A673 (cell line): ENCODE results near the gene KCTD7. TPM values are rescaled to one million over a fixed set of nuclear protein-coding genes. Genes with fewer than 3 reads are reported as not detected.

Experiments
- BruUV-seq: library from RNA; stranded (reverse); fragments of 400-500 nt; replicated peaks from 2 replicates; lab custom pipeline; 2021; lab: Mats Ljungman, UMichigan
- CTCF ChIA-PET: fragments of 300-600 bp; sonication (Branson Sonifier 250); formaldehyde crosslinking; loops from one replicate; lab custom pipeline; 2022; ENCODE audit warnings: antibody characterized with exemption; lab: Charles Lee
- POLR2A ChIA-PET: fragments of 300-600 bp; sonication (Branson Sonifier 250); formaldehyde crosslinking; loops from one replicate; lab custom pipeline; 2022; ENCODE audit warnings: antibody characterized with exemption; ENCODE audit not compliant: low non-redundant PET; lab: Charles Lee
- DNase-seq: peaks from one replicate; pipeline ENCODE4 v3.0.0-alpha.2; 2015; ENCODE audit warnings: low spot score
- H3K27ac ChIP-seq: fragments of 200-600 bp; sonication (generic); 2 replicates; pipeline ENCODE4 v1.5.1; 2016; ENCODE audit warnings: mixed run types, low read depth, mild to moderate bottlenecking, mixed read lengths, antibody characterized with exemption, low read length; ENCODE audit not compliant: poor library complexity, severe bottlenecking
- H3K27me3 ChIP-seq: fragments of 200-600 bp; sonication (generic); replicated peaks from 2 replicates; pipeline ENCODE4 v1.6.1; 2017; ENCODE audit warnings: mixed run types, low read depth, mild to moderate bottlenecking, mixed read lengths, antibody characterized with exemption, low read length; ENCODE audit not compliant: insufficient read depth, poor library complexity
- H3K36me3 ChIP-seq: fragments of 200-600 bp; sonication (generic); 2 replicates; pipeline ENCODE4 v1.6.1; 2016; ENCODE audit warnings: mixed run types, mild to moderate bottlenecking, mixed read lengths, antibody characterized with exemption, low read length; ENCODE audit not compliant: insufficient read depth, poor library complexity, severe bottlenecking
- H3K4me1 ChIP-seq: fragments of 200-600 bp; sonication (generic); 2 replicates; pipeline ENCODE4 v1.6.1; 2017; ENCODE audit warnings: mixed run types, mild to moderate bottlenecking, mixed read lengths, antibody characterized with exemption, low read length; ENCODE audit not compliant: insufficient read depth, poor library complexity, severe bottlenecking
- H3K4me3 ChIP-seq: fragments of 200-600 bp; sonication (generic); 2 replicates; pipeline ENCODE4 v1.5.1; 2016; ENCODE audit warnings: low read depth, mixed run types, mild to moderate bottlenecking, mixed read lengths, low read length; ENCODE audit not compliant: poor library complexity, severe bottlenecking
- H3K9me3 ChIP-seq: fragments of 200-600 bp; sonication (generic); 2 replicates; pipeline ENCODE4 v1.6.1; 2016; ENCODE audit warnings: mixed run types, low read depth, mild to moderate bottlenecking, mixed read lengths, antibody characterized with exemption, low read length; ENCODE audit not compliant: poor library complexity, severe bottlenecking
- EZH2 ChIP-seq: fragments of 200-600 bp; sonication (generic); IDR thresholded peaks from 2 replicates; pipeline ENCODE4 v1.6.1; 2017; ENCODE audit warnings: borderline replicate concordance, low read depth, mild to moderate bottlenecking, mixed read lengths, antibody characterized with exemption, low read length; ENCODE audit not compliant: poor library complexity, severe bottlenecking
- intact Hi-C: fragments of 100-400 bp; cut with micrococcal nuclease; formaldehyde crosslinking; loops from one replicate; pipeline ENCODE4 v1.10.0; 2022; ENCODE audit not compliant: unreplicated experiment
- total RNA-seq: library from RNA; stranded (reverse); gene quantifications from 2 replicates; pipeline ENCODE4 v1.2.3, GENCODE V29; 2021
- TF ChIP-seq, protein P1 (sequence below): fragments of 300-800, 200-600 bp; sonication (generic); conservative IDR thresholded peaks from 2 replicates; pipeline ENCODE4 v1.5.1; 2017; ENCODE audit warnings: low read depth, mild to moderate bottlenecking, antibody characterized with exemption, low read length, moderate library complexity, mixed read lengths

The KCTD7 gene
- total RNA-seq, 1 experiment from 2014 or later, result 10.6 TPM

DNA sequence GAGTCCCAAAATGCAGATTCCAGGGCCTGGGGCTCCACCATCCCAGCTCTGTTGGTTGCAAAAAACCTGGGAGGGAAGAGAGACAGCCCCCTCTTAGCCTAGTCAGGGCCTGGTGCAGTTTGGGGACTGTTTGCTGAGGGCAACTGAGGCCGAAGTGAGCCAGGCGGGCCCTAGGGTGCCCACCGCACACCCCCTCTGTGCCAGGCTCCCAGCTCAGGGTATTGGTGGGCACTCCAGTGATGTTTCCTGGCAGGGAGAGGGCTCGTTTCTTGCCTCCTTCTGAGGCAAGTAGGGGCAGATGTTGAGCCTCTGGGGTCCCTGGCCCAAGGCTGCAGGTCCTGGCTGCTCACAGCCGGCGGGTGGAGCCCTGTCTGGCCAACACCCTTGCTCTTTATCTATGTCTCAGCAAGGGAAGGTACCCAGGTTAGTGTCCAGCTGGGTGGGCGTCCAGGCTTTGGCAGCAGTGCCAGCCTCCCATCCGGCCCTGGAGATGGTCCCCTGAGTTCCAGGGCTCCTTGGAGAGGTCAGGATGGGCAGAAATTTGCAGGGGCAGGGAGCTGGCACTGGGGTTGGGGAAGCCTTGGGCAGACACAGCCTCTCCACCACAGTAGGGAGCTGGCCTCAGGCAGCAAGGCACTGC lies 37.8 kb downstream of the KCTD7 start:
- no peak overlapping the region for H3K27ac ChIP-seq
- H3K9me3 ChIP-seq, result no peaks in the 10 kb centered on the region
- CTCF ChIA-PET, result no interaction called here
- POLR2A ChIA-PET, result no interaction called here
- intact Hi-C loops, result no loop called here
- no peaks in the 10 kb centered on the region for H3K27me3 ChIP-seq
- BruUV-seq, result no TSS peak
- no peak for DNase-seq
- TF ChIP-seq, protein P1, sequence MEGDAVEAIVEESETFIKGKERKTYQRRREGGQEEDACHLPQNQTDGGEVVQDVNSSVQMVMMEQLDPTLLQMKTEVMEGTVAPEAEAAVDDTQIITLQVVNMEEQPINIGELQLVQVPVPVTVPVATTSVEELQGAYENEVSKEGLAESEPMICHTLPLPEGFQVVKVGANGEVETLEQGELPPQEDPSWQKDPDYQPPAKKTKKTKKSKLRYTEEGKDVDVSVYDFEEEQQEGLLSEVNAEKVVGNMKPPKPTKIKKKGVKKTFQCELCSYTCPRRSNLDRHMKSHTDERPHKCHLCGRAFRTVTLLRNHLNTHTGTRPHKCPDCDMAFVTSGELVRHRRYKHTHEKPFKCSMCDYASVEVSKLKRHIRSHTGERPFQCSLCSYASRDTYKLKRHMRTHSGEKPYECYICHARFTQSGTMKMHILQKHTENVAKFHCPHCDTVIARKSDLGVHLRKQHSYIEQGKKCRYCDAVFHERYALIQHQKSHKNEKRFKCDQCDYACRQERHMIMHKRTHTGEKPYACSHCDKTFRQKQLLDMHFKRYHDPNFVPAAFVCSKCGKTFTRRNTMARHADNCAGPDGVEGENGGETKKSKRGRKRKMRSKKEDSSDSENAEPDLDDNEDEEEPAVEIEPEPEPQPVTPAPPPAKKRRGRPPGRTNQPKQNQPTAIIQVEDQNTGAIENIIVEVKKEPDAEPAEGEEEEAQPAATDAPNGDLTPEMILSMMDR, result no peak
- TF ChIP-seq EZH2, result no peak
- H3K36me3 ChIP-seq, result no peaks in the 10 kb centered on the region
- H3K4me1 ChIP-seq, result no peaks in the 10 kb centered on the region
- no peak overlapping the region for H3K4me3 ChIP-seq

GRCh38 chr7:66667023-66667728 lies 38.5 kb downstream of the KCTD7 start:
- ChIA-PET CTCF (no interaction called here), POLR2A (no interaction called here)
- TF ChIP-seq EZH2, result no peak
- TF ChIP-seq, protein P1, result no peak
- no peak overlapping the region for H3K4me3 ChIP-seq
- H3K27ac ChIP-seq, result no peak overlapping the region
- BruUV-seq, result no TSS peak
- H3K36me3 ChIP-seq, result no peaks in the 10 kb centered on the region
- H3K4me1 ChIP-seq, result no peaks in the 10 kb centered on the region
- H3K9me3 ChIP-seq, result no peaks in the 10 kb centered on the region
- no peaks in the 10 kb centered on the region for H3K27me3 ChIP-seq
- no peak for DNase-seq
- intact Hi-C loops, result no loop called here

DNA sequence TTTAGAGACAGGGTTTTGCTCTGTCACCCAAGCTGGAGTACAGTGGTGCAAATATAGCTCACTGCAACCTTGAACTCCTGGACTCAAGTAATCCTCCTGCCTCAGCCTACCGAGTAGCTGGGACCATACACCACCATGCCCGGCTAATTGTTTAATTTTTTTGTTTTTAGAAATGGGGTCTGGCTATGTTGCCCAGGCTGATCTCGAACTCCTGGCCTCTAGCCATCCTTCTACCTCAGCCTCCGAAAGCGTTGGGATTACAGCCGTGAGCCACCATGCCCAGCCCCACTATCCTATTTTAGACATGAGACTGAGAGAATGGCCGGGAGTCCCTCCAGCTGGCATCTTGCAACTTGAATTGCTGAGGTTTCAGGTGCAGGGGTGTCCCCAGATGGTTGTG lies 39.4 kb downstream of the KCTD7 start:
- H3K4me3 ChIP-seq, result no peak overlapping the region
- no peaks in the 10 kb centered on the region for H3K27me3 ChIP-seq
- DNase-seq, result no peak
- CTCF ChIA-PET, result no interaction called here
- BruUV-seq, result no TSS peak
- POLR2A ChIA-PET, result no interaction called here
- no peaks in the 10 kb centered on the region for H3K4me1 ChIP-seq
- TF ChIP-seq, protein P1, result no peak
- TF ChIP-seq EZH2, result no peak
- no peaks in the 10 kb centered on the region for H3K36me3 ChIP-seq
- H3K9me3 ChIP-seq, result no peaks in the 10 kb centered on the region
- H3K27ac ChIP-seq, result no peak overlapping the region
- intact Hi-C loops, result no loop called here
